Fibroblast of pulmonary artery (primary cell): ENCODE results near the gene OSBPL8.

Experiments
- DNase-seq: peaks from one replicate; pipeline ENCODE4 v3.0.0-alpha.2; 2010; ENCODE audit warnings: low read depth
- H3K4me3 ChIP-seq: replicated peaks from 2 replicates; pipeline ENCODE4 v1.5.1; 2011; ENCODE audit warnings: low read depth, mild to moderate bottlenecking, control low read depth, low read length, moderate library complexity
- CTCF ChIP-seq: IDR thresholded peaks from 2 replicates; pipeline ENCODE4 v1.5.1; 2011; ENCODE audit warnings: mild to moderate bottlenecking, control low read depth, low read length, inconsistent platforms; ENCODE audit errors: missing control alignments

Gene OSBPL8

GRCh38 chr12:76400136-76400535, 159.4 kb downstream of the OSBPL8 start:
- DNase-seq, result no peak
- TF ChIP-seq CTCF, result no peak
- no peak overlapping the region for H3K4me3 ChIP-seq

GRCh38 chr12:76399040-76399439, 160.5 kb downstream of the OSBPL8 start:
- no peak overlapping the region for H3K4me3 ChIP-seq
- no peak for TF ChIP-seq CTCF
- DNase-seq, result no peak

- no peak for DNase-seq
- TF ChIP-seq CTCF, result no peak
- no peak overlapping the region for H3K4me3 ChIP-seq
These were observed 161.5 kb downstream of the OSBPL8 start for GRCh38 chr12:76398106-76398505.

GRCh38 chr12:76391461-76391860, 168.1 kb downstream of the OSBPL8 start:
- TF ChIP-seq CTCF, result no peak
- DNase-seq, result no peak
- H3K4me3 ChIP-seq, result no peak overlapping the region

GRCh38 chr12:76387614-76388013, 172.0 kb downstream of the OSBPL8 start:
- H3K4me3 ChIP-seq, result no peak overlapping the region
- no peak for TF ChIP-seq CTCF
- DNase-seq, result no peak

GRCh38 chr12:76384560-76384959, 175.0 kb downstream of the OSBPL8 start:
- DNase-seq, result no peak
- TF ChIP-seq CTCF, result no peak

GRCh38 chr12:76383988-76384387, 175.6 kb downstream of the OSBPL8 start:
- DNase-seq, result no peak
- TF ChIP-seq CTCF, result no peak
- no peak overlapping the region for H3K4me3 ChIP-seq

More at GRCh38 chr12:76384560-76384959, 175.0 kb downstream of the OSBPL8 start:
- no peak overlapping the region for H3K4me3 ChIP-seq
